Measurements from ENCODE around the gene NHLRC1. TPM values are rescaled to one million over a fixed set of nuclear protein-coding genes. Genes with fewer than 3 reads are reported as not detected.

Gene NHLRC1
- total and polyA plus RNA-seq, 2 of the 13 experiments (the other 11 are each of a cell fraction or from before 2014, with no cell fraction given): 0.04 to 0.11 TPM

DNA sequence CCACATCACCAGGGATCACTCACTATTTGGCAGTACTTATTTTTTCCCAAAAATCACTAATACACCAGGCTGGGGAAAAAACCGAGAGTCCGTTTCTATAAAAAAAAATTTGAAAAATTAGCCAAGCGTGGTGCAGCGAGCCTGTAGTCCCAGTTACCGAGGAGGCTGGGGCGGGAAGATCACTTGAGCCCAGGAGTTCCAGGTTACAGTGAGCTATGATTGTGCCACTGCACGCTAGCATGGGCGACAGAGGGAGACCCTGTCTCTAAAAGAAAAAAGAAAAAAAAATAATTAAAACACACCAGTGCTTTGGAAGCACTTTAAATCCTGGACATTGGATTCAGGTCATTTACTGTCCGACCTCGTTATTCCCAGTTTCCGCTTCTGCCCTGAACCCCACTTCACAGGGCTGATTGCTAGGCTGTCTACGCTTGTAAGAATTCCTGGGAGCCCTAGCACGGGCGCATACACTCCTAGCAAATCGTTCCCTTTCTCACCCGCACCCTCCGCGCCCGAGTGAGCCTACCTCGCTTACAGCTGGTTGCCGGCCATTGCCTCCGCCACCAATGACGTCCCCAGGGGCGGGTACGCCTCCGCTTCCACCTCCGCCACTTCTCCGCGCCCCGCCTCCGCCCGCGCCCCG is 32.2 kb upstream of the NHLRC1 start, which contains the start of gene TPMT (continued):
- TF ChIP-seq GATAD1 (CRISPR knock-in tag; IDR thresholded peaks at IDR 0.05) (0 out of 2 replicates have a peak, but pooled peaks have one; percentile 34), ZNF572 (CRISPR knock-in tag; IDR thresholded peaks at IDR 0.05) (0 out of 2 replicates have a peak, but pooled peaks have one; percentile 26), POLR2AphosphoS5 (IDR thresholded peaks at IDR 0.05; ENCODE audit: low read depth, low read length) (peak; percentile 77), KDM5A (IDR thresholded peaks at IDR 0.05; ENCODE audit: borderline replicate concordance, low read length) (0 out of 2 replicates have a peak, but pooled peaks have one; percentile 34), ZSCAN22 (CRISPR knock-in tag; IDR thresholded peaks at IDR 0.05) (no peak), ERF (CRISPR knock-in tag; IDR thresholded peaks at IDR 0.05) (peak; percentile 49; the same call in 1 of the 2 replicates), ISX (CRISPR knock-in tag; conservative IDR thresholded peaks at IDR 0.05) (no peak), NCOA5 (CRISPR knock-in tag; IDR thresholded peaks at IDR 0.05) (no peak), DMAP1 (CRISPR knock-in tag; IDR thresholded peaks at IDR 0.05) (peak; percentile 59), YEATS2 (CRISPR knock-in tag; IDR thresholded peaks at IDR 0.05; ENCODE audit: borderline replicate concordance) (peak; percentile 74; the same call in 1 of the 2 replicates), MIER3 (CRISPR knock-in tag; IDR thresholded peaks at IDR 0.05; ENCODE audit: borderline replicate concordance) (no peak), SOX6 (IDR thresholded peaks at IDR 0.05) (no peak), SOX6 (CRISPR knock-in tag; IDR thresholded peaks at IDR 0.05) (peak; percentile 44; the same call in 1 of the 2 replicates), AGO1 (IDR thresholded peaks at IDR 0.05; ENCODE audit: low read depth, low read length, poor library complexity, severe bottlenecking) (no peak), ZNF224 (CRISPR knock-in tag; IDR thresholded peaks at IDR 0.05) (0 out of 2 replicates have a peak, but pooled peaks have one; percentile 5), KDM1A (CRISPR knock-in tag; IDR thresholded peaks at IDR 0.05) (no peak), ZBTB20 (CRISPR knock-in tag; IDR thresholded peaks at IDR 0.05; ENCODE audit: borderline replicate concordance, low read depth) (no peak), SCMH1 (CRISPR knock-in tag; IDR thresholded peaks at IDR 0.05; ENCODE audit: borderline replicate concordance) (no peak), ZFP90 (CRISPR knock-in tag; IDR thresholded peaks at IDR 0.05; ENCODE audit: borderline replicate concordance) (peak; percentile 91; the same call in 1 of the 2 replicates), ZNF619 (CRISPR knock-in tag; IDR thresholded peaks at IDR 0.05) (no peak), ZNF724P (CRISPR knock-in tag; IDR thresholded peaks at IDR 0.05; ENCODE audit: borderline replicate concordance) (no peak), ZNF567 (CRISPR knock-in tag; IDR thresholded peaks at IDR 0.05; ENCODE audit: borderline replicate concordance) (peak; percentile 56; the same call in 1 of the 2 replicates), TBL1XR1 (IDR thresholded peaks at IDR 0.05; ENCODE audit: borderline replicate concordance, low read length, partially characterized antibody) (peak; percentile 11), NAIF1 (CRISPR knock-in tag; IDR thresholded peaks at IDR 0.05; ENCODE audit: borderline replicate concordance) (no peak), CEBPG (CRISPR knock-in tag; IDR thresholded peaks at IDR 0.05) (no peak), RXRB (CRISPR knock-in tag; IDR thresholded peaks at IDR 0.05; ENCODE audit: borderline replicate concordance) (peak; percentile 38), ZNF781 (CRISPR knock-in tag; IDR thresholded peaks at IDR 0.05; ENCODE audit: borderline replicate concordance, not compliant biosample characterization) (peak; percentile 66)
- TF ChIP-seq, protein P1, sequence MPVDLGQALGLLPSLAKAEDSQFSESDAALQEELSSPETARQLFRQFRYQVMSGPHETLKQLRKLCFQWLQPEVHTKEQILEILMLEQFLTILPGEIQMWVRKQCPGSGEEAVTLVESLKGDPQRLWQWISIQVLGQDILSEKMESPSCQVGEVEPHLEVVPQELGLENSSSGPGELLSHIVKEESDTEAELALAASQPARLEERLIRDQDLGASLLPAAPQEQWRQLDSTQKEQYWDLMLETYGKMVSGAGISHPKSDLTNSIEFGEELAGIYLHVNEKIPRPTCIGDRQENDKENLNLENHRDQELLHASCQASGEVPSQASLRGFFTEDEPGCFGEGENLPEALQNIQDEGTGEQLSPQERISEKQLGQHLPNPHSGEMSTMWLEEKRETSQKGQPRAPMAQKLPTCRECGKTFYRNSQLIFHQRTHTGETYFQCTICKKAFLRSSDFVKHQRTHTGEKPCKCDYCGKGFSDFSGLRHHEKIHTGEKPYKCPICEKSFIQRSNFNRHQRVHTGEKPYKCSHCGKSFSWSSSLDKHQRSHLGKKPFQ (CRISPR knock-in tag; IDR thresholded peaks at IDR 0.05; ENCODE audit: insufficient replicate concordance): peak; percentile 0
- TF ChIP-seq, protein P2, sequence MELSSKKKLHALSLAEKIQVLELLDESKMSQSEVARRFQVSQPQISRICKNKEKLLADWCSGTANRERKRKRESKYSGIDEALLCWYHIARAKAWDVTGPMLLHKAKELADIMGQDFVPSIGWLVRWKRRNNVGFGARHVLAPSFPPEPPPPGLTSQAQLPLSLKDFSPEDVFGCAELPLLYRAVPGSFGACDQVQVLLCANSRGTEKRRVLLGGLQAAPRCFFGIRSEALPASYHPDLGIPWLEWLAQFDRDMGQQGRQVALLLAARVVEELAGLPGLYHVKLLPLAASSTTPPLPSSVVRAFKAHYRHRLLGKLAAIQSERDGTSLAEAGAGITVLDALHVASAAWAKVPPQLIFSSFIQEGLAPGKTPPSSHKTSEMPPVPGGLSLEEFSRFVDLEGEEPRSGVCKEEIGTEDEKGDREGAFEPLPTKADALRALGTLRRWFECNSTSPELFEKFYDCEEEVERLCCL (CRISPR knock-in tag; IDR thresholded peaks at IDR 0.05; ENCODE audit: borderline replicate concordance): no peak
